HEK293 (cell line): ENCODE results near the gene SOX6.

ENCODE experiments used
- CTCF ChIA-PET: fragments of 350-600 bp; formaldehyde crosslinking; extraction: SDS; loops from one replicate; lab custom pipeline; 2021; ENCODE audit warnings: antibody characterized with exemption; lab: Yijun Ruan, JAX
- POLR2A ChIA-PET: fragments of 300-600 bp; formaldehyde crosslinking; extraction: SDS; loops from one replicate; lab custom pipeline; 2020; ENCODE audit warnings: antibody characterized with exemption, inconsistent platforms; lab: Yijun Ruan, JAX
- H3K27ac ChIP-seq: fragments of 200-500 bp; sonication (Bioruptor generic); 2 replicates; pipeline ENCODE4 v1.5.1; 2014; ENCODE audit warnings: low read depth, low read length, control low read depth, inconsistent platforms; ENCODE audit errors: extremely low read depth
- H3K36me3 ChIP-seq, 2 experiments: fragments of 200-500 bp in 1 of 2; sonication (Bioruptor generic) in 1 of 2; 1 replicate in 1 of 2; 2 replicates in 1 of 2; pipeline ENCODE4 v1.5.1; 2014 to 2017; ENCODE audit warnings: inconsistent platforms in 2 of 2, low read length in 2 of 2; ENCODE audit not compliant: control insufficient read depth in 2 of 2, insufficient read depth in 1 of 2
- H3K4me1 ChIP-seq: fragments of 200-500 bp; sonication (Bioruptor generic); 2 replicates; pipeline ENCODE4 v1.5.1; 2014; ENCODE audit warnings: mild to moderate bottlenecking, low read length, inconsistent platforms; ENCODE audit not compliant: control insufficient read depth, insufficient read depth
- H3K4me3 ChIP-seq: 2 replicates; pipeline ENCODE4 v1.5.1; 2011; ENCODE audit warnings: low read depth, mild to moderate bottlenecking, control low read depth, low read length, moderate library complexity
- H3K9me3 ChIP-seq: fragments of 200-500 bp; sonication (Bioruptor generic); 2 replicates; pipeline ENCODE4 v1.5.1; 2014; ENCODE audit warnings: low read depth, low read length, inconsistent platforms; ENCODE audit not compliant: control insufficient read depth, insufficient read depth
- HOXA7 ChIP-seq: sonication (generic); formaldehyde crosslinking; IDR thresholded peaks from 2 replicates; pipeline ENCODE4 v1.8.1; 2022; ENCODE audit warnings: missing genetic modification reagents, borderline replicate concordance
- HOXC10 ChIP-seq: sonication (generic); formaldehyde crosslinking; IDR thresholded peaks from 2 replicates; pipeline ENCODE4 v1.8.1; 2023; ENCODE audit warnings: mild to moderate bottlenecking, missing genetic modification reagents
- HOXD13 ChIP-seq: sonication (generic); formaldehyde crosslinking; IDR thresholded peaks from 2 replicates; pipeline ENCODE4 v1.8.0; 2022; ENCODE audit warnings: missing genetic modification reagents, borderline replicate concordance
- IKZF3 ChIP-seq: fragments of 450-650 bp; IDR thresholded peaks from 2 replicates; pipeline ENCODE4 v1.5.0; 2018; ENCODE audit warnings: missing biosample characterization, mild to moderate bottlenecking, missing genetic modification characterization, moderate library complexity
- KLF16 ChIP-seq: fragments of 450-650 bp; formaldehyde crosslinking; IDR thresholded peaks from 2 replicates; pipeline ENCODE4 v1.5.1; 2017; ENCODE audit warnings: missing biosample characterization, missing genetic modification characterization
- REPIN1 ChIP-seq: fragments of 450-650 bp; formaldehyde crosslinking; IDR thresholded peaks from 2 replicates; pipeline ENCODE4 v1.5.1; 2017; ENCODE audit warnings: missing biosample characterization, missing genetic modification characterization, low read depth
- TSHZ1 ChIP-seq: fragments of 450-650 bp; formaldehyde crosslinking; IDR thresholded peaks from 2 replicates; pipeline ENCODE4 v1.5.1; 2016; ENCODE audit warnings: missing biosample characterization, missing genetic modification characterization, borderline replicate concordance
- ZBTB26 ChIP-seq: fragments of 450-650 bp; formaldehyde crosslinking; optimal IDR thresholded peaks from 2 replicates; pipeline ENCODE3; 2016; ENCODE audit warnings: missing biosample characterization, mild to moderate bottlenecking, missing genetic modification characterization
- ZNF133 ChIP-seq: fragments of 450-650 bp; formaldehyde crosslinking; IDR thresholded peaks from 2 replicates; pipeline ENCODE4 v1.5.1; 2016; ENCODE audit warnings: missing biosample characterization, missing genetic modification characterization
- ZNF146 ChIP-seq: fragments of 450-650 bp; formaldehyde crosslinking; IDR thresholded peaks from 2 replicates; pipeline ENCODE4 v1.5.1; 2016; ENCODE audit warnings: missing biosample characterization, missing genetic modification characterization
- ZNF223 ChIP-seq: fragments of 450-650 bp; formaldehyde crosslinking; IDR thresholded peaks from 2 replicates; pipeline ENCODE4 v1.5.1; 2016; ENCODE audit warnings: missing biosample characterization, missing genetic modification characterization
- ZNF239 ChIP-seq: fragments of 450-650 bp; formaldehyde crosslinking; IDR thresholded peaks from 2 replicates; pipeline ENCODE4 v1.5.1; 2016; ENCODE audit warnings: missing biosample characterization, missing genetic modification characterization
- ZNF555 ChIP-seq: fragments of 450-650 bp; formaldehyde crosslinking; conservative IDR thresholded peaks from 2 replicates; pipeline ENCODE4 v1.5.1; 2017; ENCODE audit warnings: missing biosample characterization, mild to moderate bottlenecking, missing genetic modification characterization, inconsistent platforms
- ZNF561 ChIP-seq: fragments of 450-650 bp; IDR thresholded peaks from 2 replicates; pipeline ENCODE4 v1.5.1; 2018; ENCODE audit warnings: missing biosample characterization, missing genetic modification characterization, borderline replicate concordance
- ZNF585B ChIP-seq: fragments of 450-650 bp; formaldehyde crosslinking; IDR thresholded peaks from 2 replicates; pipeline ENCODE4 v1.5.1; 2016; ENCODE audit warnings: missing biosample characterization, missing genetic modification characterization
- ZNF600 ChIP-seq: fragments of 450-650 bp; formaldehyde crosslinking; IDR thresholded peaks from 2 replicates; pipeline ENCODE4 v1.5.1; 2016; ENCODE audit warnings: missing biosample characterization, missing genetic modification characterization
- ZNF626 ChIP-seq: fragments of 450-650 bp; sonication (Bioruptor Pico); formaldehyde crosslinking; IDR thresholded peaks from 2 replicates; pipeline ENCODE4 v1.5.1; 2018; ENCODE audit warnings: missing biosample characterization, missing genetic modification characterization, inconsistent platforms
- ZNF677 ChIP-seq: fragments of 450-650 bp; IDR thresholded peaks from 2 replicates; pipeline ENCODE4 v1.5.0; 2018; ENCODE audit warnings: missing biosample characterization, mild to moderate bottlenecking, missing genetic modification characterization, moderate library complexity
- ZNF704 ChIP-seq: fragments of 450-650 bp; formaldehyde crosslinking; IDR thresholded peaks from 2 replicates; pipeline ENCODE4 v1.5.1; 2016; ENCODE audit warnings: missing biosample characterization, missing genetic modification characterization
- ZNF843 ChIP-seq: fragments of 450-650 bp; formaldehyde crosslinking; IDR thresholded peaks from 2 replicates; pipeline ENCODE4 v1.5.1; 2016; ENCODE audit warnings: missing biosample characterization, missing genetic modification characterization
- ZSCAN23 ChIP-seq: fragments of 450-650 bp; formaldehyde crosslinking; IDR thresholded peaks from 2 replicates; pipeline ENCODE4 v1.5.1; 2016; ENCODE audit warnings: missing biosample characterization, missing genetic modification characterization
- TF ChIP-seq, protein P1 (sequence below): fragments of 450-650 bp; formaldehyde crosslinking; IDR thresholded peaks from 2 replicates; pipeline ENCODE4 v1.5.1; 2016; ENCODE audit warnings: missing biosample characterization, missing genetic modification characterization

The SOX6 gene

DNA sequence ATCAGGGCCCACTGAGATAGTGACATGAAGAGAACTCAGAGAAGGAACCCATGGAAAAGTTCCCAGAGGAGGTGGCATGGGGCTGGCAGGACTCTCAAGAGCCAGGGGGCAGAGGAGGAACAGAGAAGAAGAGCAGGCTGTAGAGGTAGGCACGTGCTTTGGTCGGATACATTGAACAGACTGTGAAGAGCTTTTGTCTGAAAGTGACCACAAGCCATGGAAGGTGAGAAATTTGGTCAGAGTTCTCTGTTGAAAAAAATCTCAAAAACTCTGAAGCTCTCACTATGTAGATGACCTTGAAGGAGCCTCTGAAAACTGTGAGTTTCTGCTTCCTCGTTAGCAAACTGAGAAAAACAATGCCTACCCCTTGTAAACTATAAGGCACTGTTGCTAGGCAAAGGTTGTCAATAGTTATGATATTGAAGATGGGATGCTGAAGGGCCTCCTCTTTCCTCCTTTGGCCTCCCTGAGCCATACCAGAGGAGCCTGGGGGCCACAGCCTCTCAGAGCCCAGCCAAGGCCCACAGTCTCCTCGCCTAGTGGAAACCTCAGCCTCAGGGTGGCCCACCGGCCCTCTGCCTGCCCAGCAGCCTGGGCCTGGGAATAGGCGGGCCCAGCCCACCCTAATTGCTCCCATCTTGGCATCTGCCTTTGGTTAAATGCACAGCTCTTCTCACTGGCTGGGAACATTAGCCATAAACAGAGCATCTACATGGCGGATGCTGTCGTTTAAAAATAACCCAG lies 415.7 kb downstream of the SOX6 start:
- POLR2A ChIA-PET = no interaction called here
- TF ChIP-seq ZNF146 (tag by site-specific recombination) (no peak), ZNF600 (tag by site-specific recombination) (no peak), ZNF843 (tag by site-specific recombination) (no peak), KLF16 (tag by site-specific recombination) (no peak)
- TF ChIP-seq, all 188 proteins: peak for 0
- Histone ChIP-seq H3K4me1 (no peaks in the 10 kb centered on the region), H3K27ac (no peak overlapping the region), H3K9me3 (no peaks in the 10 kb centered on the region), H3K36me3 (no peaks in the 10 kb centered on the region), H3K4me3 (no peak overlapping the region)
- CTCF ChIA-PET = interaction anchor here (0.6 to 1.6 kb wide), 6 partner anchors 8 to 279 kb away, joined by 3 to 5 read pairs (median 3); no protein-coding TSS in a partner anchor

GRCh38 chr11:15938983-15939382 lies 417.4 kb downstream of the SOX6 start:
- Histone ChIP-seq H3K36me3 (no peaks in the 10 kb centered on the region), H3K9me3 (no peaks in the 10 kb centered on the region), H3K4me3 (no peak overlapping the region), H3K27ac (no peak overlapping the region), H3K4me1 (no peaks in the 10 kb centered on the region)
- no peak for TF ChIP-seq REPIN1 (tag by site-specific recombination)
- TF ChIP-seq HOXA7 = no peak
- no peak for TF ChIP-seq IKZF3 (tag by site-specific recombination)
- no peak for TF ChIP-seq HOXC10 (CRISPR knock-in tag)
- TF ChIP-seq TSHZ1 (tag by site-specific recombination) = no peak
- TF ChIP-seq ZNF585B (tag by site-specific recombination) = no peak
- TF ChIP-seq ZNF626 (tag by site-specific recombination) = no peak
- no peak for TF ChIP-seq ZNF704 (tag by site-specific recombination)
- TF ChIP-seq ZNF223 (tag by site-specific recombination) = no peak
- no peak for TF ChIP-seq ZNF555 (tag by site-specific recombination)
- no peak for TF ChIP-seq ZNF133 (tag by site-specific recombination)
- TF ChIP-seq ZNF561 (tag by site-specific recombination) = no peak
- no peak for TF ChIP-seq ZSCAN23
- no peak for TF ChIP-seq ZNF239 (tag by site-specific recombination)
- POLR2A ChIA-PET = no interaction called here
- CTCF ChIA-PET = interaction anchor here (0.6 kb wide), 1 partner anchor 8 kb away, joined by 3 read pairs; no protein-coding TSS in a partner anchor

GRCh38 chr11:15938121-15938611 lies 418.2 kb downstream of the SOX6 start:
- CTCF ChIA-PET = interaction anchor here (0.5 to 0.6 kb wide), 3 partner anchors 243 to 680 kb away, joined by 3 read pairs; no protein-coding TSS in a partner anchor
- H3K27ac ChIP-seq = no peak overlapping the region

More at GRCh38 chr11:15938121-15938611, 418.2 kb downstream of the SOX6 start:
- Histone ChIP-seq H3K9me3 (no peaks in the 10 kb centered on the region), H3K4me3 (no peak overlapping the region), H3K36me3 (no peaks in the 10 kb centered on the region), H3K4me1 (no peaks in the 10 kb centered on the region)
- TF ChIP-seq, protein P1, sequence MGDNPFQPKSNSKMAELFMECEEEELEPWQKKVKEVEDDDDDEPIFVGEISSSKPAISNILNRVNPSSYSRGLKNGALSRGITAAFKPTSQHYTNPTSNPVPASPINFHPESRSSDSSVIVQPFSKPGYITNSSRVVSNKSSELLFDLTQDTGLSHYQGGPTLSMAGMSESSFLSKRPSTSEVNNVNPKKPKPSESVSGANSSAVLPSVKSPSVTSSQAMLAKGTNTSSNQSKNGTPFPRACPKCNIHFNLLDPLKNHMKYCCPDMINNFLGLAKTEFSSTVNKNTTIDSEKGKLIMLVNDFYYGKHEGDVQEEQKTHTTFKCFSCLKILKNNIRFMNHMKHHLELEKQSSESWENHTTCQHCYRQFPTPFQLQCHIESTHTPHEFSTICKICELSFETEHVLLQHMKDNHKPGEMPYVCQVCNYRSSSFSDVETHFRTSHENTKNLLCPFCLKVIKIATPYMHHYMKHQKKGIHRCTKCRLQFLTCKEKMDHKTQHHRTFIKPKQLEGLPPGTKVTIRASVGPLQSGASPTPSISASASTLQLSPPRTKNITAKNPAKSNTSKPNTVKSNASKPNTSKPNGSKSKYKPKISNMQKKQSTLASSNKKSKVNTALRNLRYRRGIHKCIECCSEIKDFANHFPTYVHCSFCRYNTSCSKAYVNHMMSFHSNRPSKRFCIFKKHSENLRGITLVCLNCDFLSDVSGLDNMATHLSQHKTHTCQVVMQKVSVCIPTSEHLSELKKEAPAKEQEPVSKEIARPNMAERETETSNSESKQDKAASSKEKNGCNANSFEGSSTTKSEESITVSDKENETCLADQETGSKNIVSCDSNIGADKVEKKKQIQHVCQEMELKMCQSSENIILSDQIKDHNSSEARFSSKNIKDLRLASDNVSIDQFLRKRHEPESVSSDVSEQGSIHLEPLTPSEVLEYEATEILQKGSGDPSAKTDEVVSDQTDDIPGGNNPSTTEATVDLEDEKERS = no peak
- TF ChIP-seq HOXD13 (CRISPR knock-in tag) (no peak), KLF16 (tag by site-specific recombination) (no peak), ZBTB26 (tag by site-specific recombination) (no peak), ZNF677 (tag by site-specific recombination) (no peak)
- POLR2A ChIA-PET = no interaction called here
